Epithelial cell of proximal tubule (primary cell): ENCODE measurements around the gene GLTPD2. TPM values are rescaled to one million over a fixed set of nuclear protein-coding genes. Genes with fewer than 3 reads are reported as not detected.

Source experiments
- DNase-seq: peaks from one replicate; pipeline ENCODE4 v3.0.0-alpha.2; 2011; ENCODE audit warnings: low read depth
- H3K4me3 ChIP-seq: 2 replicates; pipeline ENCODE4 v1.5.1; 2011; ENCODE audit warnings: low read depth, mild to moderate bottlenecking, low read length
- CTCF ChIP-seq: conservative IDR thresholded peaks from 2 replicates; pipeline ENCODE4 v1.5.1; 2012; ENCODE audit warnings: low read depth, mild to moderate bottlenecking, low read length
- total RNA-seq: library from RNA; depleted of rRNA; stranded (reverse); fragments of >200 nt; gene quantifications from 2 replicates; pipeline ENCODE4 v1.2.3, GENCODE V29; 2015

Gene GLTPD2
- total RNA-seq, 1 donor from 2014 or later, result not detected

- no peak overlapping the region for H3K4me3 ChIP-seq
- no peak for DNase-seq
- no peak for TF ChIP-seq CTCF
Observed at GRCh38 chr17:4782652-4783051, 6.1 kb upstream of the GLTPD2 start.

GRCh38 chr17:4785311-4786105, 3.3 kb upstream of the GLTPD2 start:
- DNase-seq, result no peak
- H3K4me3 ChIP-seq, result no peak overlapping the region
- TF ChIP-seq CTCF, result no peak

- DNase-seq, result no peak
- TF ChIP-seq CTCF, result no peak
- H3K4me3 ChIP-seq, result no peak within 1 kb of the TSS
Observed at GRCh38 chr17:4786106-4786511, 2.7 kb upstream of the GLTPD2 start, which contains the start of gene VMO1. VMO1 (minus strand) TSS chr17:4786364; CDS start chr17:4786352, 12 bp downstream.

GRCh38 chr17:4786516-4786915, 2.2 kb upstream of the GLTPD2 start:
- H3K4me3 ChIP-seq, result no peak overlapping the region
- DNase-seq, result no peak
- no peak for TF ChIP-seq CTCF

- DNase-seq, result no peak
- no peak for TF ChIP-seq CTCF
- H3K4me3 ChIP-seq, result peak overlapping the region; percentile 65
Observed at GRCh38 chr17:4788159-4788806, 481 bp upstream of the GLTPD2 start.

GRCh38 chr17:4789701-4789950, 862 bp downstream of the GLTPD2 start:
- no peak for DNase-seq
- H3K4me3 ChIP-seq, result peak overlapping the region; percentile 65
- TF ChIP-seq CTCF, result no peak
